Smooth muscle cell of bladder (primary cell): ENCODE measurements around the gene GDPD4. TPM values are rescaled to one million over a fixed set of nuclear protein-coding genes. Genes with fewer than 3 reads are reported as not detected.

Experiments used
- total RNA-seq: library from RNA; depleted of rRNA; stranded (reverse); fragments of >200 nt; gene quantifications from 2 replicates; pipeline ENCODE4 v1.2.3, GENCODE V29; 2014

Gene GDPD4, protein sequence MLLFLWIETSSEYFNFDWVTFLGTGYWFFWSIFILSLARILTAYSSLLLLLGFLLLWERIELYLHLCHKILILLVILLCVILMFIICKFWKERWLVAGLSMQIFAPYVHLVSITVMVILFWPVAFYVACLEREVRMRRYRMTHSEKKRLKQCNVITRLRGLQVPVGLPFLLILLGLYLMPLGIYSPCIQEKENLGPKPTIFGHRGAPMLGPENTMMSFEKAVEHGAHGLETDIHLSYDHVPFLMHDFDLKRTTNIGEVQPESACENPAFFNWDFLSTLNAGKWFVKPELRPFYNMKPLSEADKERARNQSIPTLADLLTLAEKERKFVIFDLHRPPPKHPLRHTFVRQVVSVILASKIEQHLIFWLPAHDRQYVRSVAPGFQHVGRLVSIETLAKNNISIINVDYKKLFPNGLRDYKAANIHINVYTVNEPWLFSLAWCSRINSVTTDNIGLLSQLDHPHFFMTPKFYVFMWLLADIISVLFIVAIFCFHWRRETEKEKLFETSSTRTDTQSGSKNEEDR
- total RNA-seq: not detected in 2 replicates

DNA sequence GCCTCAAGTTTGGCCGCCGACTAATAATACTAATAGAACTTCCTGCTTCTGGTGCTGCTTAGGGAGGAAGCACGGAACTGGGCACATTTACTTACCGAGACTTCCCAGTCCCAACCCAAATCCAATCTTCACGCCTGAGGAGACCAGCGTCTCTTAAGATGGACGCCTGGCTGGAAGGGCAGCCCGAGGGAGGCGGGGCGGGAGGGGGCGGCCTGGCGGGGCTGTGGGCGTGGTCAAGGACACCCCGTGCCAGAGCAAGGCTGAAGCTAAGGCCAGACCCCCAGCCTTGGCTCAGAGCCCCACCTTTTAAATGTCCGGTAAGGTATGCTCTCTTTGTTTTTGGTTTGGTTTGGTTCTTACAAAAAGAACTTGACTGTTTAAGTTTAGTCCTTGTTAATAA lies at the start of gene GDPD4:
Gene GDPD4, minus strand, starts transcription at position 177 of the 400 bp plus-strand sequence. CDS start 16,549 bp downstream, outside the sequence.

Other genes with a start within 250 kb of the GDPD4 start
- gene CAPN5, start 234.7 kb downstream of the GDPD4 start, total RNA-seq: 9.5 and 11.1 TPM in 2 replicates
- gene OMP, start 198.8 kb downstream of the GDPD4 start, total RNA-seq: 0.43 TPM in 1 of 2 replicates, not detected in the other
- gene MYO7A, start 173.4 kb downstream of the GDPD4 start, total RNA-seq: under 0.01 and 0.09 TPM in 2 replicates
- gene PAK1, start 172.4 kb upstream of the GDPD4 start, total RNA-seq: 18.2 and 20.7 TPM in 2 replicates